Astrocyte (in vitro differentiated cells and primary cell): ENCODE results near the gene PCDHGB6. TPM values are rescaled to one million over a fixed set of nuclear protein-coding genes. Genes with fewer than 3 reads are reported as not detected.
A peak's percentile ranks its signal among the peaks of the same experiment; 100 is the strongest.
"Not testable (repeated sequence)": the region's sequence is repeated elsewhere in the genome, so short reads cannot be mapped to it uniquely, and the experiment has no call there.

Experiments
- DNase-seq: peaks from one replicate; pipeline ENCODE4 v3.0.0-alpha.2; 2010; ENCODE audit warnings: low read depth
- FAIRE-seq: peaks from 2 replicates; lab custom pipeline; 2011; peaks lifted over from hg19 to GRCh38; lab: Jason Lieb, UNC
- H2AFZ ChIP-seq: 2 replicates; pipeline ENCODE4 v1.6.0; 2012; ENCODE audit warnings: low read depth, low read length, inconsistent platforms
- H3K27ac ChIP-seq: 2 replicates; pipeline ENCODE4 v1.5.1; 2011; ENCODE audit warnings: low read depth, low read length, inconsistent platforms
- H3K27me3 ChIP-seq: 2 replicates; pipeline ENCODE4 v1.6.0; 2011; ENCODE audit warnings: low read length, inconsistent platforms; ENCODE audit not compliant: insufficient read depth
- H3K36me3 ChIP-seq: 2 replicates; pipeline ENCODE4 v1.5.1; 2011; ENCODE audit warnings: low read length, inconsistent platforms; ENCODE audit not compliant: insufficient read depth
- H3K4me1 ChIP-seq: 2 replicates; pipeline ENCODE4 v1.5.1; 2011; ENCODE audit warnings: low read length, inconsistent platforms; ENCODE audit not compliant: insufficient read depth
- H3K4me2 ChIP-seq: 2 replicates; pipeline ENCODE4 v1.6.0; 2012; ENCODE audit warnings: low read length, inconsistent platforms
- H3K4me3 ChIP-seq: 2 replicates; pipeline ENCODE4 v1.5.1; 2011; ENCODE audit warnings: low read depth, mild to moderate bottlenecking, low read length, inconsistent platforms; ENCODE audit not compliant: insufficient read depth
- H3K79me2 ChIP-seq: 2 replicates; pipeline ENCODE4 v1.6.0; 2012; ENCODE audit warnings: mild to moderate bottlenecking, low read length, inconsistent platforms; ENCODE audit not compliant: insufficient read depth
- H3K9ac ChIP-seq: 2 replicates; pipeline ENCODE4 v1.6.0; 2012; ENCODE audit warnings: mild to moderate bottlenecking, low read length, inconsistent platforms
- H3K9me3 ChIP-seq: 2 replicates; pipeline ENCODE4 v1.5.1; 2012; ENCODE audit warnings: low read depth, mild to moderate bottlenecking, low read length, inconsistent platforms; ENCODE audit not compliant: insufficient read depth
- H4K20me1 ChIP-seq: 2 replicates; pipeline ENCODE4 v1.6.0; 2012; ENCODE audit warnings: low read length, inconsistent platforms; ENCODE audit not compliant: insufficient read depth
- H3K27ac Mint-ChIP-seq: one replicate; pipeline ENCODE4 v1.8.0; 2021; ENCODE audit warnings: mild to moderate bottlenecking, mixed read lengths; ENCODE audit not compliant: unreplicated experiment
- H3K27me3 Mint-ChIP-seq: one replicate; pipeline ENCODE4 v1.8.0; 2021; ENCODE audit warnings: low read depth, mixed read lengths; ENCODE audit not compliant: unreplicated experiment
- H3K36me3 Mint-ChIP-seq: one replicate; pipeline ENCODE4 v1.8.0; 2021; ENCODE audit warnings: low read depth, mixed read lengths; ENCODE audit not compliant: unreplicated experiment
- H3K4me1 Mint-ChIP-seq: one replicate; pipeline ENCODE4 v1.8.0; 2021; ENCODE audit warnings: low read depth, mixed read lengths; ENCODE audit not compliant: unreplicated experiment
- H3K4me3 Mint-ChIP-seq: one replicate; pipeline ENCODE4 v1.8.0; 2021; ENCODE audit warnings: mild to moderate bottlenecking, moderate library complexity, mixed read lengths; ENCODE audit not compliant: unreplicated experiment
- H3K9me3 Mint-ChIP-seq: one replicate; pipeline ENCODE4 v1.8.0; 2021; ENCODE audit warnings: mild to moderate bottlenecking, mixed read lengths; ENCODE audit not compliant: unreplicated experiment
- CTCF ChIP-seq: IDR thresholded peaks from 2 replicates; pipeline ENCODE4 v1.5.1; 2011; ENCODE audit warnings: low read depth, mild to moderate bottlenecking, inconsistent platforms, low read length, moderate library complexity; ENCODE audit not compliant: insufficient read depth
- EZH2 ChIP-seq: IDR thresholded peaks from 2 replicates; pipeline ENCODE4 v1.6.1; 2012; ENCODE audit warnings: mild to moderate bottlenecking, low read length, inconsistent platforms; ENCODE audit not compliant: insufficient read depth
- total RNA-seq: library from RNA; stranded (reverse); gene quantifications from 2 replicates; pipeline ENCODE4 v1.2.1, GENCODE V29; 2021

The PCDHGB6 gene
- total RNA-seq, 1 donor from 2014 or later: 18.4 TPM

- Mint-ChIP-seq H3K4me3 (no peak overlapping the region), H3K9me3 (peaks cover 31% of the 10 kb centered on the region), H3K4me1 (no peaks in the 10 kb centered on the region), H3K27ac (no peak overlapping the region), H3K27me3 (no peaks in the 10 kb centered on the region), H3K36me3 (peaks cover 7% of the 10 kb centered on the region)
- H2AFZ ChIP-seq: no peak overlapping the region
- FAIRE-seq (no peak), DNase-seq (no peak)
- no peaks in the 10 kb centered on the region for H3K27me3 ChIP-seq
- H4K20me1 ChIP-seq: no peaks in the 10 kb centered on the region
- peak overlapping the region; percentile 49 for H3K4me3 ChIP-seq
- H3K9ac ChIP-seq: no peak overlapping the region
- H3K79me2 ChIP-seq: no peaks in the 10 kb centered on the region
- H3K4me2 ChIP-seq: peak overlapping the region; percentile 72
- H3K9me3 ChIP-seq: peaks cover 52% of the 10 kb centered on the region
- no peak overlapping the region for H3K27ac ChIP-seq
- no peak for TF ChIP-seq EZH2
- no peak for TF ChIP-seq CTCF
- H3K4me1 ChIP-seq: no peaks in the 10 kb centered on the region
- H3K36me3 ChIP-seq: no peaks in the 10 kb centered on the region
Observed at GRCh38 chr5:141374627-141375026, 33.2 kb upstream of the PCDHGB6 start.

DNA sequence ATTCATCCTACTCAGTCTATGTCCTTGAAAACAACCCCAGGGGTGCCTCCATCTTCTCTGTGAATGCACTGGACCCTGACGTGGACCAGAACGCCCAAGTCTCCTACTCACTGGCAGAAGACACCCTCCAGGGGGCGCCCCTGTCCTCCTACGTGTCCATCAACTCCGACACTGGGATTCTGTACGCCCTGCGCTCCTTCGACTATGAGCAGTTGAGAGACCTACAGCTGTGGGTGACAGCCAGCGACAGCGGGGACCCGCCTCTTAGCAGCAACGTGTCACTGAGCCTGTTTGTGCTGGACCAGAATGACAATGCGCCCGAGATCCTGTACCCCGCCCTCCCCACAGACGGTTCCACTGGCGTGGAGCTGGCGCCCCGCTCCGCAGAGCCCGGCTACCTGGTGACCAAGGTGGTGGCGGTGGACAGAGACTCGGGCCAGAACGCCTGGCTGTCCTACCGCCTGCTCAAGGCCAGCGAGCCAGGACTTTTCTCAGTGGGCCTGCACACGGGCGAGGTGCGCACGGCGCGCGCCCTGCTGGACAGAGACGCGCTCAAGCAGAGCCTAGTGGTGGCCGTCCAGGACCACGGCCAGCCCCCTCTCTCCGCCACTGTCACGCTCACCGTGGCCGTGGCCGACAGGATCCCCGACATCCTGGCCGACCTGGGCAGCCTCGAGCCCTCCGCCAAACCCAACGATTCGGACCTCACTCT, 32.2 kb upstream of the PCDHGB6 start:
- not testable (repeated sequence) for DNase-seq, H3K4me2 ChIP-seq, H3K9ac ChIP-seq, H3K27me3 ChIP-seq, H3K27me3 Mint-ChIP-seq, H3K27ac ChIP-seq, H3K4me3 Mint-ChIP-seq, H3K4me1 ChIP-seq, H2AFZ ChIP-seq, H3K4me1 Mint-ChIP-seq, H3K4me3 ChIP-seq, H3K79me2 ChIP-seq, H3K36me3 Mint-ChIP-seq, H3K27ac Mint-ChIP-seq, H4K20me1 ChIP-seq, FAIRE-seq, H3K36me3 ChIP-seq
- H3K9me3 ChIP-seq: peaks cover 46% of the 10 kb centered on the region
- peaks cover 28% of the 10 kb centered on the region for H3K9me3 Mint-ChIP-seq

DNA sequence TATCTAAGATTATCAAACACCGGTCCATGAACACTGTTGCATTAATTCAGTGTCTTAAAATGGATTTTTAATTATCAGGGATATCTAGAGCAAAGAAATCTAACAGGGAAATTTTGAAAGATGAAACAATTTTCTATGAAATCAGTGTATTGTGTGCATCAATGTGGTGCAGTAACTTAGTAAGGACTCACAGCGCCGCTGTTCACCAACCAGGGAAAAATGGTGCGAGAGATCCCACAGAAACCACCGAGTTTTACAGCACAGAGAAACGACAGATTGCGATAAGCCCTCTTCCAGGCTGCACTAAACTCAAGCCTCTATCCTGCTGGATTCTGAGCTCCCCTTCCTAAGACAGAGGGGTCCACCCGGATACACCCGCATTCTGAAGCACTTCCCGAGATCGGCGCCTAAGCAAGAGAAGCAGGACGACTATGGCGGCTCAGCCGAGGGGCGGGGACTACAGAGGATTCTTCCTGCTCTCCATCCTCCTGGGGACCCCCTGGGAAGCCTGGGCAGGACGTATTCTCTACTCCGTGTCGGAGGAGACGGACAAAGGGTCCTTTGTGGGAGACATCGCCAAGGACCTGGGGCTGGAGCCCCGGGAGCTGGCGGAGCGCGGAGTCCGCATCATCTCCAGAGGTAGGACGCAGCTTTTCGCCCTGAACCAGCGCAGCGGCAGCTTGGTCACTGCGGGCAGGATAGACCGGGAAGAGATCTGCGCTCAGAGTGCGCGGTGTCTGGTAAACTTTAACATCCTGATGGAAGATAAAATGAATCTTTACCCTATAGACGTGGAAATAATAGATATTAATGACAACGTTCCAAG, 25.1 kb upstream of the PCDHGB6 start, which contains the start of gene PCDHGA7:
TSS of gene PCDHGA7 (plus strand) at position 274 of the 826 bp plus-strand sequence. CDS start at position 432, 158 bp downstream.
- Mint-ChIP-seq H3K27me3 (no peaks in the 10 kb centered on the region), H3K4me3 (peak within 1 kb of the TSS; percentile 79), H3K36me3 (peaks cover 5% of the 10 kb centered on the region), H3K9me3 (peaks cover 9% of the 10 kb centered on the region), H3K27ac (no peak within 1 kb of the TSS), H3K4me1 (no peaks in the 10 kb centered on the region)
- no peaks in the 10 kb centered on the region for H4K20me1 ChIP-seq
- no peaks in the 10 kb centered on the region for H3K79me2 ChIP-seq
- DNase-seq (peak; percentile 30), FAIRE-seq (no peak)
- peak within 1 kb of the TSS; percentile 74 for H3K9ac ChIP-seq
- H3K4me1 ChIP-seq: no peaks in the 10 kb centered on the region
- H3K9me3 ChIP-seq: peaks cover 27% of the 10 kb centered on the region
- TF ChIP-seq CTCF (peak; percentile 43), EZH2 (no peak)
- H3K4me2 ChIP-seq: peak within 1 kb of the TSS; percentile 80
- no peaks in the 10 kb centered on the region for H3K36me3 ChIP-seq
- peak within 1 kb of the TSS; percentile 62 for H3K4me3 ChIP-seq
- H3K27ac ChIP-seq: no peak within 1 kb of the TSS
- H3K27me3 ChIP-seq: no peaks in the 10 kb centered on the region
- peak within 1 kb of the TSS; percentile 70 for H2AFZ ChIP-seq
